HEK293 (cell line): ENCODE measurements around the gene NDFIP2.

ENCODE experiments used
- CTCF ChIA-PET: fragments of 350-600 bp; formaldehyde crosslinking; extraction: SDS; loops from one replicate; lab custom pipeline; 2021; ENCODE audit warnings: antibody characterized with exemption; lab: Yijun Ruan, JAX
- POLR2A ChIA-PET: fragments of 300-600 bp; formaldehyde crosslinking; extraction: SDS; loops from one replicate; lab custom pipeline; 2020; ENCODE audit warnings: antibody characterized with exemption, inconsistent platforms; lab: Yijun Ruan, JAX
- H3K27ac ChIP-seq: fragments of 200-500 bp; sonication (Bioruptor generic); 2 replicates; pipeline ENCODE4 v1.5.1; 2014; ENCODE audit warnings: low read depth, low read length, control low read depth, inconsistent platforms; ENCODE audit errors: extremely low read depth
- H3K36me3 ChIP-seq, 2 experiments: fragments of 200-500 bp in 1 of 2; sonication (Bioruptor generic) in 1 of 2; 1 replicate in 1 of 2; 2 replicates in 1 of 2; pipeline ENCODE4 v1.5.1; 2014 to 2017; ENCODE audit warnings: inconsistent platforms in 2 of 2, low read length in 2 of 2; ENCODE audit not compliant: control insufficient read depth in 2 of 2, insufficient read depth in 1 of 2
- H3K4me1 ChIP-seq: fragments of 200-500 bp; sonication (Bioruptor generic); 2 replicates; pipeline ENCODE4 v1.5.1; 2014; ENCODE audit warnings: mild to moderate bottlenecking, low read length, inconsistent platforms; ENCODE audit not compliant: control insufficient read depth, insufficient read depth
- H3K4me3 ChIP-seq: 2 replicates; pipeline ENCODE4 v1.5.1; 2011; ENCODE audit warnings: low read depth, mild to moderate bottlenecking, control low read depth, low read length, moderate library complexity
- H3K9me3 ChIP-seq: fragments of 200-500 bp; sonication (Bioruptor generic); 2 replicates; pipeline ENCODE4 v1.5.1; 2014; ENCODE audit warnings: low read depth, low read length, inconsistent platforms; ENCODE audit not compliant: control insufficient read depth, insufficient read depth
- BCL11A ChIP-seq: fragments of 450-650 bp; formaldehyde crosslinking; IDR thresholded peaks from 2 replicates; pipeline ENCODE4 v1.5.1; 2016; ENCODE audit warnings: low read depth, missing biosample characterization, missing genetic modification characterization
- GLI2 ChIP-seq: fragments of 450-650 bp; formaldehyde crosslinking; IDR thresholded peaks from 2 replicates; pipeline ENCODE4; 2017; ENCODE audit warnings: missing biosample characterization, missing genetic modification characterization, low read depth, borderline replicate concordance
- KLF1 ChIP-seq: fragments of 450-650 bp; formaldehyde crosslinking; IDR thresholded peaks from 2 replicates; pipeline ENCODE4 v1.5.1; 2016; ENCODE audit warnings: missing biosample characterization, missing genetic modification characterization
- RBAK ChIP-seq: fragments of 450-650 bp; formaldehyde crosslinking; IDR thresholded peaks from 2 replicates; pipeline ENCODE4 v1.5.1; 2016; ENCODE audit warnings: missing biosample characterization, missing genetic modification characterization
- WT1 ChIP-seq: fragments of 450-650 bp; formaldehyde crosslinking; IDR thresholded peaks from 2 replicates; pipeline ENCODE4 v1.5.1; 2016; ENCODE audit warnings: missing biosample characterization, missing genetic modification characterization
- YY1 ChIP-seq: fragments of 450-650 bp; formaldehyde crosslinking; IDR thresholded peaks from 2 replicates; pipeline ENCODE4 v1.5.1; 2018; ENCODE audit warnings: missing biosample characterization, missing genetic modification characterization
- ZNF157 ChIP-seq: fragments of 450-650 bp; formaldehyde crosslinking; IDR thresholded peaks from 2 replicates; pipeline ENCODE4 v1.5.1; 2016; ENCODE audit warnings: missing biosample characterization, missing genetic modification characterization
- ZNF175 ChIP-seq: fragments of 450-650 bp; formaldehyde crosslinking; IDR thresholded peaks from 2 replicates; pipeline ENCODE4 v1.5.1; 2016; ENCODE audit warnings: missing biosample characterization, missing genetic modification characterization
- ZNF221 ChIP-seq: fragments of 450-650 bp; formaldehyde crosslinking; IDR thresholded peaks from 2 replicates; pipeline ENCODE4 v1.5.1; 2017; ENCODE audit warnings: missing biosample characterization, missing genetic modification characterization, borderline replicate concordance
- ZNF324 ChIP-seq: fragments of 450-650 bp; formaldehyde crosslinking; IDR thresholded peaks from 2 replicates; pipeline ENCODE4 v1.5.1; 2016; ENCODE audit warnings: missing biosample characterization, missing genetic modification characterization
- ZNF549 ChIP-seq: fragments of 450-650 bp; IDR thresholded peaks from 2 replicates; pipeline ENCODE4 v1.5.1; 2018; ENCODE audit warnings: missing biosample characterization, missing genetic modification characterization, mild to moderate bottlenecking, inconsistent platforms, moderate library complexity
- ZNF785 ChIP-seq: fragments of 450-650 bp; formaldehyde crosslinking; IDR thresholded peaks from 2 replicates; pipeline ENCODE4 v1.5.1; 2016; ENCODE audit warnings: missing biosample characterization, missing genetic modification characterization
- TF ChIP-seq, protein P1 (sequence below): fragments of 450-650 bp; formaldehyde crosslinking; IDR thresholded peaks from 2 replicates; pipeline ENCODE4 v1.5.1; 2016; ENCODE audit warnings: missing biosample characterization, missing genetic modification characterization
- TF ChIP-seq, protein P2 (sequence below): fragments of 450-650 bp; formaldehyde crosslinking; IDR thresholded peaks from 2 replicates; pipeline ENCODE4 v1.5.1; 2016; ENCODE audit warnings: missing biosample characterization, missing genetic modification characterization, low read depth
- TF ChIP-seq, protein P3 (sequence below): fragments of 450-650 bp; formaldehyde crosslinking; IDR thresholded peaks from 2 replicates; pipeline ENCODE4; 2016; ENCODE audit warnings: missing biosample characterization, missing genetic modification characterization
- TF ChIP-seq, protein P4 (sequence below): fragments of 450-650 bp; formaldehyde crosslinking; IDR thresholded peaks from 2 replicates; pipeline ENCODE4 v1.5.1; 2016; ENCODE audit warnings: missing biosample characterization, missing genetic modification characterization
- TF ChIP-seq, protein P5 (sequence below): fragments of 450-650 bp; formaldehyde crosslinking; IDR thresholded peaks from 2 replicates; pipeline ENCODE4 v1.5.1; 2016; ENCODE audit warnings: missing biosample characterization, missing genetic modification characterization

The NDFIP2 gene

DNA sequence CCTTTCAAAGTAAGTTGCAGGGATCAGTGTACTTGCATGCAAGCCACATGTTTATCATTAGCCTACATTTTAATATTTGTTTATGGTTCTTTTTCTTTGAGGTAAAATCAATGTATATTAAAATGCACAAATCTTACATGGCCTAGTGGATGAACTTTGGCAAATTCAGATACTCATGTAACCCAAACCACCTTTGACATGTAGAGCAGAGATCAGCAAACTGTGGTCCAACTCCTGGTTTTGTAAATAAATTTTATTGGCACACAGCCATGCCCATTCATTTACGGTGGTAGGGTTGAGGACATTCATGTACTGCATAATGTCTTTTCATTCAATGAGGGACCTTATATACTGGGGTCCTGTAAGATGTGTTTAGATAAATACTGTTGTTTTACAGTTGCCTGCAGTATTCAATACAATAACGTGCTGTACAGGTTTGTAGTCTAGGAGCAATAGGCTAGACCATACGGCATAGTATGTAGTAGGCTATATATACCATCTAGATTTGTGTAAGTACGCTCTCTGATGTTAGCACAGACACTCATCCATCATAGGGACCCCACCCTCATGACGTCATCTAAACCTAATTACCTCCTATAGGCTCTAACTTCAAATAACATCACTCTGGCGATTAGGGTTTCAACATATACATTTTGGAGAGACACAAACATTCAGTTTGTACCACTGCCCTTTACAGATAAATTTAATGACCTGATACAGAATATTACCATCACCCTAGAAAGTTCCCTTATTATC lies 5.7 kb downstream of the NDFIP2 start (continued):
- TF ChIP-seq, protein P1, sequence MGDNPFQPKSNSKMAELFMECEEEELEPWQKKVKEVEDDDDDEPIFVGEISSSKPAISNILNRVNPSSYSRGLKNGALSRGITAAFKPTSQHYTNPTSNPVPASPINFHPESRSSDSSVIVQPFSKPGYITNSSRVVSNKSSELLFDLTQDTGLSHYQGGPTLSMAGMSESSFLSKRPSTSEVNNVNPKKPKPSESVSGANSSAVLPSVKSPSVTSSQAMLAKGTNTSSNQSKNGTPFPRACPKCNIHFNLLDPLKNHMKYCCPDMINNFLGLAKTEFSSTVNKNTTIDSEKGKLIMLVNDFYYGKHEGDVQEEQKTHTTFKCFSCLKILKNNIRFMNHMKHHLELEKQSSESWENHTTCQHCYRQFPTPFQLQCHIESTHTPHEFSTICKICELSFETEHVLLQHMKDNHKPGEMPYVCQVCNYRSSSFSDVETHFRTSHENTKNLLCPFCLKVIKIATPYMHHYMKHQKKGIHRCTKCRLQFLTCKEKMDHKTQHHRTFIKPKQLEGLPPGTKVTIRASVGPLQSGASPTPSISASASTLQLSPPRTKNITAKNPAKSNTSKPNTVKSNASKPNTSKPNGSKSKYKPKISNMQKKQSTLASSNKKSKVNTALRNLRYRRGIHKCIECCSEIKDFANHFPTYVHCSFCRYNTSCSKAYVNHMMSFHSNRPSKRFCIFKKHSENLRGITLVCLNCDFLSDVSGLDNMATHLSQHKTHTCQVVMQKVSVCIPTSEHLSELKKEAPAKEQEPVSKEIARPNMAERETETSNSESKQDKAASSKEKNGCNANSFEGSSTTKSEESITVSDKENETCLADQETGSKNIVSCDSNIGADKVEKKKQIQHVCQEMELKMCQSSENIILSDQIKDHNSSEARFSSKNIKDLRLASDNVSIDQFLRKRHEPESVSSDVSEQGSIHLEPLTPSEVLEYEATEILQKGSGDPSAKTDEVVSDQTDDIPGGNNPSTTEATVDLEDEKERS (tag by site-specific recombination): no peak
- TF ChIP-seq ZNF175 (tag by site-specific recombination) (no peak), ZNF785 (tag by site-specific recombination) (no peak), KLF1 (tag by site-specific recombination) (peak; percentile 72), WT1 (no peak)
- TF ChIP-seq, protein P2, sequence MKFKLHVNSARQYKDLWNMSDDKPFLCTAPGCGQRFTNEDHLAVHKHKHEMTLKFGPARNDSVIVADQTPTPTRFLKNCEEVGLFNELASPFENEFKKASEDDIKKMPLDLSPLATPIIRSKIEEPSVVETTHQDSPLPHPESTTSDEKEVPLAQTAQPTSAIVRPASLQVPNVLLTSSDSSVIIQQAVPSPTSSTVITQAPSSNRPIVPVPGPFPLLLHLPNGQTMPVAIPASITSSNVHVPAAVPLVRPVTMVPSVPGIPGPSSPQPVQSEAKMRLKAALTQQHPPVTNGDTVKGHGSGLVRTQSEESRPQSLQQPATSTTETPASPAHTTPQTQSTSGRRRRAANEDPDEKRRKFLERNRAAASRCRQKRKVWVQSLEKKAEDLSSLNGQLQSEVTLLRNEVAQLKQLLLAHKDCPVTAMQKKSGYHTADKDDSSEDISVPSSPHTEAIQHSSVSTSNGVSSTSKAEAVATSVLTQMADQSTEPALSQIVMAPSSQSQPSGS (tag by site-specific recombination): peak; percentile 94
- TF ChIP-seq, protein P3, sequence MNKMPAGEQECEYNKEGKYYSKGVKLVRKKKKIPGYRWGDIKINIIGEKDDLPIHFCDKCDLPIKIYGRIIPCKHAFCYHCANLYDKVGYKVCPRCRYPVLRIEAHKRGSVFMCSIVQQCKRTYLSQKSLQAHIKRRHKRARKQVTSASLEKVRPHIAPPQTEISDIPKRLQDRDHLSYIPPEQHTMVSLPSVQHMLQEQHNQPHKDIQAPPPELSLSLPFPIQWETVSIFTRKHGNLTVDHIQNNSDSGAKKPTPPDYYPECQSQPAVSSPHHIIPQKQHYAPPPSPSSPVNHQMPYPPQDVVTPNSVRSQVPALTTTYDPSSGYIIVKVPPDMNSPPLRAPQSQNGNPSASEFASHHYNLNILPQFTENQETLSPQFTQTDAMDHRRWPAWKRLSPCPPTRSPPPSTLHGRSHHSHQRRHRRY (tag by site-specific recombination): no peak

DNA sequence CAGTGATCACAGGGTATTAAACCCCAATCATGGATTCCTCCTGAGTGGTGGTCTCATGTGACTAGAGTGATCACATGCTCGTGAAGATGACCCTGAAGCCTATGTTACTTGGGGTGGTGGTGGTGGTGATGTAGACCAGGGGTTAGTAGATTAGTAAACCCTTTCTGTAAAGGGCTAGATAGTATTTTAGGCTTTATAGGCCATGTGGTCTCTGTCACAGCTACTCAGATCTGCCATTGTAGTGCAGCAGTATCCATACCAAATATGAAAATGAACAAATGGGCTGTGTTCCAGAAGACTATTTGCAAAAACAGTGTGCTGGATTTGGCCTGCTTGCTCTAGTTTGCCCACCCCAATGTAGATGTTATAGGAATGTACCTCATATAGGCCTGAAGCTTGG lies 9.4 kb downstream of the NDFIP2 start:
- Histone ChIP-seq H3K9me3 (no peaks in the 10 kb centered on the region), H3K4me3 (no peak overlapping the region), H3K4me1 (no peaks in the 10 kb centered on the region), H3K27ac (no peak overlapping the region), H3K36me3 (no peaks in the 10 kb centered on the region)
- CTCF ChIA-PET: interaction anchor here (1.0 to 1.2 kb wide), 2 partner anchors 13 to 44 kb away, joined by 3 read pairs; no protein-coding TSS in a partner anchor
- TF ChIP-seq, protein P4, sequence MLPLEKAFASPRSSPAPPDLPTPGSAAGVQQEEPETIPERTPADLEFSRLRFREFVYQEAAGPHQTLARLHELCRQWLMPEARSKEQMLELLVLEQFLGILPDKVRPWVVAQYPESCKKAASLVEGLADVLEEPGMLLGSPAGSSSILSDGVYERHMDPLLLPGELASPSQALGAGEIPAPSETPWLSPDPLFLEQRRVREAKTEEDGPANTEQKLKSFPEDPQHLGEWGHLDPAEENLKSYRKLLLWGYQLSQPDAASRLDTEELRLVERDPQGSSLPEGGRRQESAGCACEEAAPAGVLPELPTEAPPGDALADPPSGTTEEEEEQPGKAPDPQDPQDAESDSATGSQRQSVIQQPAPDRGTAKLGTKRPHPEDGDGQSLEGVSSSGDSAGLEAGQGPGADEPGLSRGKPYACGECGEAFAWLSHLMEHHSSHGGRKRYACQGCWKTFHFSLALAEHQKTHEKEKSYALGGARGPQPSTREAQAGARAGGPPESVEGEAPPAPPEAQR (tag by site-specific recombination): no peak
- TF ChIP-seq ZNF221 (tag by site-specific recombination): no peak
- no peak for TF ChIP-seq BCL11A
- no peak for TF ChIP-seq YY1 (tag by site-specific recombination)
- no peak for TF ChIP-seq RBAK (tag by site-specific recombination)
- no peak for TF ChIP-seq GLI2 (tag by site-specific recombination)
- no peak for TF ChIP-seq ZNF324 (tag by site-specific recombination)
- TF ChIP-seq ZNF549 (tag by site-specific recombination): no peak
- TF ChIP-seq, protein P5, sequence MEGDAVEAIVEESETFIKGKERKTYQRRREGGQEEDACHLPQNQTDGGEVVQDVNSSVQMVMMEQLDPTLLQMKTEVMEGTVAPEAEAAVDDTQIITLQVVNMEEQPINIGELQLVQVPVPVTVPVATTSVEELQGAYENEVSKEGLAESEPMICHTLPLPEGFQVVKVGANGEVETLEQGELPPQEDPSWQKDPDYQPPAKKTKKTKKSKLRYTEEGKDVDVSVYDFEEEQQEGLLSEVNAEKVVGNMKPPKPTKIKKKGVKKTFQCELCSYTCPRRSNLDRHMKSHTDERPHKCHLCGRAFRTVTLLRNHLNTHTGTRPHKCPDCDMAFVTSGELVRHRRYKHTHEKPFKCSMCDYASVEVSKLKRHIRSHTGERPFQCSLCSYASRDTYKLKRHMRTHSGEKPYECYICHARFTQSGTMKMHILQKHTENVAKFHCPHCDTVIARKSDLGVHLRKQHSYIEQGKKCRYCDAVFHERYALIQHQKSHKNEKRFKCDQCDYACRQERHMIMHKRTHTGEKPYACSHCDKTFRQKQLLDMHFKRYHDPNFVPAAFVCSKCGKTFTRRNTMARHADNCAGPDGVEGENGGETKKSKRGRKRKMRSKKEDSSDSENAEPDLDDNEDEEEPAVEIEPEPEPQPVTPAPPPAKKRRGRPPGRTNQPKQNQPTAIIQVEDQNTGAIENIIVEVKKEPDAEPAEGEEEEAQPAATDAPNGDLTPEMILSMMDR (tag by site-specific recombination): no peak
- TF ChIP-seq ZNF157: no peak
- POLR2A ChIA-PET: interaction anchor here (0.5 to 1.6 kb wide), 2 partner anchors 9 to 780 kb away, joined by 6 read pairs; partner anchors contain the start of gene NDFIP2
